ENCODE measurements around the gene SKI.

DNA sequence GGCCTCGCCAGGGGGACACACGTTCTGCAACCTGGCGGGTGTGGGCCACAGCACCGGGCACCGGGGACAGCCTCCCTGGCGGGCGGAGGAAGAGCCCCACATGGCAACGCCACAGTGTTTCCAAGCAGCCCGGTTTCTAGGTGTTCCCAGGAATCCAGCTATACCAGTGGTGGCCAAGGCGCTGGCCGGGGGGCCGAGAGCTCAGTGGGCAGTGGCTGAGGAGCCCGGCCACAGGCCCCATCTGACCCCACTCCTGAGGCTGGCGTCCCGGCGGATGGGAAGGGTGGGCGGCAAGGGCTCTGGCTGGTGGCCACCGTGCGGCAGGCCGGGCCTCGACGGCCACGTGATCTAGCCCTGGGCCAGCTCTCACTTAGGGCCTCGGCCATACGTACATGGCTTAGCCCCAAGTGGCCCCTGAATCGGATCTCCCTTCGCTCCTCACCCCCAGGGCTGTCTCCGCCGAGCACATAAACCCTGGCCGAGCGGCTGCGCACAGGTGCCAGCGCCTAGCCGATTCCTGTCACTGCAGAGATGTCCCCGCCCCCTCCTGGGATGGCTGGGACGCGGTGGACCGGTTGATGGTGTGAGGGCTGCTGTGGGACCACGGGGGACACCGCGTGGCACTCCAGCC is 94.6 kb downstream of the SKI start:
- TF ChIP-seq CTCF (IDR thresholded peaks at IDR 0.05; ENCODE audit: borderline replicate concordance, extremely low read depth, low read length, poor library complexity, severe bottlenecking) (no peak), EZH2 (IDR thresholded peaks at IDR 0.05; ENCODE audit: borderline replicate concordance, low read depth, low read length, severe bottlenecking) (no peak)
